Skin epidermis (tissue), 12 donors: Measurements from ENCODE around the gene NFAT5.
"Not testable (repeated sequence)": the region's sequence is repeated elsewhere in the genome, so short reads cannot be mapped to it uniquely, and the experiment has no call there.

Source experiments
- H3K27ac ChIP-seq, 21 experiments: fragments of 200-600 bp; sonication (generic) in 11 of 21; one replicate each; pipeline ENCODE4 v1.5.0; 2020; ENCODE audit warnings: mild to moderate bottlenecking in 3 of 21, inconsistent platforms in 2 of 21, moderate library complexity in 2 of 21
- H3K4me3 ChIP-seq, 7 experiments: fragments of 200-600 bp; sonication (generic) in 2 of 7; one replicate each; pipeline ENCODE4 v1.5.0; 2020; ENCODE audit warnings: inconsistent platforms in 2 of 7, mild to moderate bottlenecking in 2 of 7, moderate library complexity in 1 of 7

Gene NFAT5

GRCh38 chr16:69565671-69566239 lies at the start of gene NFAT5:
TSS of gene NFAT5 (plus strand) at chr16:69565966. CDS start at chr16:69566302, 336 bp downstream.
- peak within 1 kb of the TSS; percentile 91 to 100 (median 99) for H3K27ac ChIP-seq
- peak within 1 kb of the TSS; percentile 65 to 99 (median 91) for H3K4me3 ChIP-seq

DNA sequence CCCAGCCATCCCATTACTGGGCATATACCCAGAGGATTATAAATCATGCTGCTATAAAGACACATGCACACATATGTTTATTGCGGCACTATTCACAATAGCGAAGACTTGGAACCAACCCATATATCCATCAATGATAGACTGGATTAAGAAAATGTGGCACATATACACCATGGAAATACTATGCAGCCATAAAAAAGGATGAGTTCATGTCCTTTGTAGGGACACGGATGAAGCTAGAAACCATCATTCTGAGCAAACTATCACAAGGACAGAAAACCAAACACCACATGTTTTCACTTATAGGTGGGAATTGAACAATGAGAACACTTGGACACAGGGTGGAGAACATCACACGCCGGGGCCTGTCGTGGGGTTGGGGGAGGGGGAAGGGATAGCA lies 47.9 kb upstream of the NFAT5 start:
- not testable (repeated sequence) for H3K27ac ChIP-seq, H3K4me3 ChIP-seq

- no peak overlapping the region for H3K4me3 ChIP-seq
Measured at GRCh38 chr16:69520413-69520799, 45.4 kb upstream of the NFAT5 start.

DNA sequence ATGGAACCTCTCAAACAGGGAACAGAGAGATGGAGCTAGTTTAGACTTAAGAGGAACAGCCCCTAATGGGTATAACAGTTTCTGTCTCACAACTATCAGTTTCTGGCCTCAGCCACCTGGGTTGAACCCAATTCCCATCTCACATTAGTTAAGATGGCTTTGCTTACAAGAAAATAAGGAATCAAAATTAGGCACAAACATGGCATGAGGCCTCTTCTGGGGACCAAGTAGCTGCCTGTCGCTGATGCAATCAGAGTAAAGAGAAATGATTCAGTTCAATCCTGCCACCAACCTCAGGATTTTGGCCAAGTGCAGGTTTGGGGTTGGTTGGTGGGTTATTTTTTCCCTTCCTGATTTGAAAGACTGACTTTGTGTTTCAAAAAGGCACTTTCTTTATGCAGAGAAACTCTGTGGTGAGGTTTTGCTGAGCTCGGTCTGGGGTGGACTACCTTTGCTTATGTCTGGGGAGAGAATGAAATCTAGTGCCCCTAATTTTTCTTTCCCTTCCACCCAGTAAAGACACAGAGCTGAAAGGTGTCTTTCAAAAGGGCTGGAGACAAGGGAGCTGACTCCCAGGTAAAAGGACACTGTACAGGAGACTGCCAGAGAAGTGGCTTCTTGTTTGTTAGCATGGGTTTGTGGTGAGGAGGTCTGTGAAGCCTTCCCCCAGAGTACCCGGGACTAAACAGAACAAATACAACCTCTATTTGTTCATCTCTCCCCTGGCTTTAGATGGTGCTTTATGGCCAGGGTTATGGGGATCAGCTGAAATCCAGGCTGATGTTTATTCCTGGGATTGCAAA lies 44.8 kb upstream of the NFAT5 start:
- Histone ChIP-seq H3K4me3 (no peak overlapping the region), H3K27ac (peak overlapping the region in 1 of 21 experiments; percentile 31)

More at GRCh38 chr16:69520413-69520799, 45.4 kb upstream of the NFAT5 start:
- H3K27ac ChIP-seq = no peak overlapping the region

DNA sequence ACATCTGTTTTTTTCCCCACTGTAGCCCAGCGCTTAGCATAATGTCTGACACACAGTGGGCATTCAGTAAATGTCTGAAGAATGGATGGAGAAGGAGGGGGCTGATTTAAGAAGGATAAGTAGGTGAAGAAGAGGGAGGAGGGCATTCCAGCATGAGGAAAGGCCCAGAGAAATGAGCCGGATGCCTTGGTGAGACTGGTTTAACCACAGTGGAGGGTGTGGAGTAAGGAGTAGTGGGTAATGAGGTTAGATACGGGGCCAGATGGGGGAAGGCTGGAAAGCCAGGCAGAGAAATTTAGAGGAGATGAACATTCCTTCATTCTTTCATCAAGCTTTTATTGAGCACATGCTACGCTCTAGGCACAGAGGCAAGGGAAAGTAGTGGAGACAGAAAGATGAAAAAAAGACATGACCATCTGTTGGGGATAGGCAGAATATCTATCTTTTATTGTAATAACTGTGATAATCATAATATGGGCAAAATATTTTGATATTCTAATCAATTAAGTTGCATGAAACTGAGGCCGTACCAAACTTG lies 43.7 kb upstream of the NFAT5 start:
- H3K4me3 ChIP-seq = no peak overlapping the region
- peak overlapping the region in 2 of 21 experiments; percentile 5 to 31 for H3K27ac ChIP-seq

DNA sequence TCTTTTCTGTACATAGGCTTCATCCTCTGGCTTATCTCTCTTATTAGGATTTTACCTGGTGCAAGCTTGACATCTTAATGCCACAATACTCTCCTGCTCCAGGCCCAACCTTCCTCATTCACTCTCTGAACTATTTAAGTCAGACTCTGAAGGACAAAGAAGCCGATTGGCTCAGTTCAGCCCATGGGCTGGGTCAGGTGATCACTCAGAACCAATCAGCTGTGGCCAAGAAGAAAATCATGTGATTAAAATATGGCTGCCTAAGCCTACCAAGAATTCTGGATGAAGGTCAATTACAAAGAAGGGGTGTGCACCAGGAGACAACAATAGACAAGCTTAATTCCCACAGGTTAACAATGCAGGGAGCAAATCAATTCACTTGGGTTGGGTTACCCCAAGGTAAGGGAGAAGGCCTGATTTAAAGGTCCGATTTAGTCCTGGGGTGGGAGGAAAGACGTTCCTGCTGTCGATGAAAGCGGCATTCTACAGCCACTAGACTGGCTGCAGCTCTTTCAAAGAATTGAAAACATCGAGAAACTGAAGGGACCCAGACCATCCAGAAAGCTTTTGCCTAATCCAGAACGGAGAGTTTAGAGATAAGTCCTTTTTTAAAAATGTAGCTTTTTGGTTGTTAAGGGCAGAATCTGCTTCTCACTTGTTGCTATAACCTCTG lies 42.9 kb upstream of the NFAT5 start:
- peak overlapping the region in 4 of 21 experiments; percentile 2 to 46 (median 16) for H3K27ac ChIP-seq
- H3K4me3 ChIP-seq = no peak overlapping the region

- H3K4me3 ChIP-seq = no peak overlapping the region
- H3K27ac ChIP-seq = peak overlapping the region in 3 of 21 experiments; percentile 7 to 46 (median 31)
Measured at GRCh38 chr16:69523566-69524305, 42.0 kb upstream of the NFAT5 start.

DNA sequence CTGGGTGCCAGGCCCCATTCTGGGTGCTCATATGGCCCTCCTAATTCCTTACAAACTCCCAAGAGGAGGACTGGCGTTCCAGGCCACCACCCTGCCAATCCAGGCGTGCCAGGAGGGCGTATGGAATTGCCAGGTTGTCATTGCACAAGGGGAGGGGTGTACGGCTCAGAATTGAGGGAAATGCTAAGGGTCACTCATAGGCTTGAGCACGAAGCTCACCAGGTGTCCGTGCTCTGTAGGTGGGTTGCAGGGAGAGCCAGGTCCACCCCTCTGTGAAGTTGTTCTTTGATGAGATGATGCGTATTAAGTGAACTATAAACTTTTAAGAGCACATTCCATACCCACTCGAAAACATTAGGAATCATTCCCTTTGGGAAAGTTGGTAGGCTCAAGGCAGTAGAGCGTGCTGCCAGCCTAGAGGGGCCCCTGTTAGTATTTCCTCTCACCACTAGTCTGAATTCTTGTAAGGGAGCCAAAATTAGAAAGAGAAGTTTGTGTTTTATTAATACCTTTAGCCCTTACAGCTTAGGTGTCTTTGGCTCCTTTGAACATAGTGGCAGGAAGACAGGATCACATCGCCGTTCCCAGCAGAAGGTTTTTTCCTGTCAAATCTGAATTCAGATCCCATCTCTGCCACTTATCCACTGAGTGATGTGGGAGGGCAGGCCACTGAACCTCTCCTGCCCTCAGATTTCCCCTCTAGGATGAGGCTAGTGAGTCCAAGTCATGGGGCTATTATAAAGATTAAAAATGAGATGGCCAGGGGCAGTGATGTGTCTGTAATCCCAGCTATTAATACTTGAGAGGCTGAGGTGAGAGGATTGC lies 38.7 kb upstream of the NFAT5 start:
- no peak overlapping the region for H3K4me3 ChIP-seq
- no peak overlapping the region for H3K27ac ChIP-seq

GRCh38 chr16:69531988-69532387 lies 33.8 kb upstream of the NFAT5 start:
- Histone ChIP-seq H3K27ac (no peak overlapping the region), H3K4me3 (no peak overlapping the region)

DNA sequence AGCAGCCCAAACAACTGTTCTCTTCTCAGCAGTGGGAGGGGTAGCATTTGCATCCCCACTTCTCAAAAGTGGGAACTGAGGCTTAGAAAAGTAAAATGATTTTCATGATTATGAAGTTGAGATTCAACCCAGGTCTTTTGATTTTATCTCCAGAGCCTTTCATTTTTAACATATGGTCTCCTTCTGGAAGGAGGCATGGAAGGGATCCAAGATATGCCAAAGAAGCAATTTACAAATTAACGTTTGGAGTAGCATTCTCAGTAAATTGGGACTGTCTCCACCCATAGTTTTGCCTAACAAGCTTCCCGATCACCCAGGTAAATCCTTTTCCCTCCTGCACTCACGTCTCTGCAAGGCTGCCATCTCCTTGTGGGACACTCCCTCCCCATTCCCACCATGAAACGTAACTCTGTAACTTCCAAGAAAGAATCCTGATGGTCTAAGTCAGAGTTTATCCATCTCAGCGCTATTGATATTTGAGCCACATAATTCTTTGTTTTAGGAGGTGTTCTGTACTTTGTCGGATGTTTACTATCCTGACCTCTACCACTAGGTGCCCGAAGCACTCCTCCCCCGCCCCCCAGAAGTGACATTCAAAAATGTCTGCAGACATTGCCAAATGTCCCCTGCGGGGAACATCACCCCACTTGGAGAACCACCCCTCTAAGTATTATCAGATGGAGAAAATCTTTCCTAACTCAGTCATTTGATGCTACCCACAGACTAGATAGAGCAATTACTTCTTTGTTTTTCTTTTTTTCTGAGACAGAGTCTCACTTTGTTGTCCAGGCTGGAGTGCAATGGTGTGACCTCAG lies 32.9 kb upstream of the NFAT5 start:
- Histone ChIP-seq H3K27ac (peak overlapping the region in 1 of 21 experiments; percentile 5), H3K4me3 (no peak overlapping the region)

- no peak overlapping the region for H3K4me3 ChIP-seq
- no peak overlapping the region for H3K27ac ChIP-seq
Measured at GRCh38 chr16:69534720-69535119, 31.0 kb upstream of the NFAT5 start.

- Histone ChIP-seq H3K27ac (peak overlapping the region in 1 of 21 experiments; percentile 18), H3K4me3 (no peak overlapping the region)
Measured at GRCh38 chr16:69535123-69536050, 30.4 kb upstream of the NFAT5 start.

- no peak overlapping the region for H3K4me3 ChIP-seq
- H3K27ac ChIP-seq = no peak overlapping the region
Measured at GRCh38 chr16:69537706-69538080, 28.1 kb upstream of the NFAT5 start.

GRCh38 chr16:69538808-69539207 lies 27.0 kb upstream of the NFAT5 start:
- Histone ChIP-seq H3K27ac (no peak overlapping the region), H3K4me3 (no peak overlapping the region)

- Histone ChIP-seq H3K27ac (no peak overlapping the region), H3K4me3 (no peak overlapping the region)
Measured at GRCh38 chr16:69542974-69543373, 22.8 kb upstream of the NFAT5 start.

GRCh38 chr16:69544088-69544487 lies 21.7 kb upstream of the NFAT5 start:
- Histone ChIP-seq H3K4me3 (no peak overlapping the region), H3K27ac (no peak overlapping the region)

DNA sequence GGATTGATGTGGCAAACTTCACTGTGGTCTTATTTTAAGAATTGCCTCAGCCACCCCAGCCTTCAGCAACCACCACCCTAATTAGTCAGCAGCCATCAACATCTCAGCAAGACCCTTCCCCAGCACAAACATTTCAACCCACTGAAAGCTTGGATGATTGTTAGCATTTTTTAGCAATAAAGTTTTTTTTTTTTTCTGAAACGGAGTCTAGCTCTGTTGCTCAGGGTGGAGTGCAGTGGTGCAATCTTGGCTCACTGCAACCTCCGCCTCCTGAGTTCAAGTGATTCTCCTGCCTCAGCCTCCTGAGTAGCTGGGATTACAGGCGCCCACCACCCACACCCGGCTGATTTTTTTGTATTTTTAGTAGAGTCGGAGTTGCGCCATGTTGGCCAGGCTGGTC lies 19.1 kb upstream of the NFAT5 start:
- H3K27ac ChIP-seq, H3K4me3 ChIP-seq: not testable (repeated sequence)
